ENCODE results near the gene LMAN2.

Gene LMAN2

GRCh38 chr5:177327539-177328522 lies 23.6 kb downstream of the LMAN2 start:
- DNase-seq (ENCODE audit: low spot score) = no peak

GRCh38 chr5:177325868-177326381 lies 25.5 kb downstream of the LMAN2 start:
- DNase-seq (ENCODE audit: low spot score) = no peak

- no peak for DNase-seq (ENCODE audit: low spot score)
These were observed 30.6 kb downstream of the LMAN2 start for GRCh38 chr5:177320879-177321278.

GRCh38 chr5:177319913-177320588 lies 31.4 kb downstream of the LMAN2 start:
- DNase-seq (ENCODE audit: low spot score) = no peak

GRCh38 chr5:177317959-177318377 lies 33.5 kb downstream of the LMAN2 start:
- DNase-seq (ENCODE audit: low spot score) = peak; percentile 55

- no peak for DNase-seq (ENCODE audit: low spot score)
These were observed 35.5 kb downstream of the LMAN2 start for GRCh38 chr5:177316005-177316404.

GRCh38 chr5:177315411-177315810 lies 36.1 kb downstream of the LMAN2 start:
- DNase-seq (ENCODE audit: low spot score) = no peak

- no peak for DNase-seq (ENCODE audit: low spot score)
These were observed 36.8 kb downstream of the LMAN2 start for GRCh38 chr5:177314376-177315342.

- DNase-seq (ENCODE audit: low spot score) = no peak
These were observed 37.8 kb downstream of the LMAN2 start for GRCh38 chr5:177313561-177314259.

GRCh38 chr5:177312649-177313181 lies 38.8 kb downstream of the LMAN2 start:
- DNase-seq (ENCODE audit: low spot score) = no peak

- peak; percentile 81 for DNase-seq (ENCODE audit: low spot score)
These were observed 39.5 kb downstream of the LMAN2 start, which contains the start of gene MXD3 for GRCh38 chr5:177311723-177312648. TSS of gene MXD3 (minus strand) at chr5:177311898. CDS start at chr5:177311830, 68 bp downstream.

GRCh38 chr5:177311392-177311722 lies 40.1 kb downstream of the LMAN2 start:
- no peak for DNase-seq (ENCODE audit: low spot score)

GRCh38 chr5:177310757-177311391 lies 40.6 kb downstream of the LMAN2 start:
- DNase-seq (ENCODE audit: low spot score) = no peak

- no peak for DNase-seq (ENCODE audit: low spot score)
These were observed 41.1 kb downstream of the LMAN2 start for GRCh38 chr5:177310332-177310731.

- DNase-seq (ENCODE audit: low spot score) = peak; percentile 40
These were observed 41.9 kb downstream of the LMAN2 start for GRCh38 chr5:177309351-177310191.

- no peak for DNase-seq (ENCODE audit: low spot score)
These were observed 42.7 kb downstream of the LMAN2 start for GRCh38 chr5:177308740-177309139.

GRCh38 chr5:177307544-177308363 lies 43.7 kb downstream of the LMAN2 start:
- no peak for DNase-seq (ENCODE audit: low spot score)

Data from COLO829 (cell line).